Osteoblast (primary cell): ENCODE results near the gene MFSD2B. TPM values are rescaled to one million over a fixed set of nuclear protein-coding genes. Genes with fewer than 3 reads are reported as not detected.

Experiments
- DNase-seq: peaks from one replicate; pipeline ENCODE4 v3.0.0; 2011; ENCODE audit warnings: low spot score, mixed read lengths; ENCODE audit not compliant: insufficient read length; ENCODE audit errors: missing footprints
- H2AFZ ChIP-seq: 2 replicates; pipeline ENCODE4 v1.6.0; 2011; ENCODE audit warnings: mild to moderate bottlenecking, low read length
- H3K27ac ChIP-seq: 2 replicates; pipeline ENCODE4 v1.5.1; 2011; ENCODE audit warnings: mild to moderate bottlenecking, low read depth, low read length, moderate library complexity
- H3K27me3 ChIP-seq: 2 replicates; pipeline ENCODE4 v1.6.0; 2012; ENCODE audit warnings: mild to moderate bottlenecking, control low read depth, inconsistent platforms, low read length, moderate library complexity; ENCODE audit not compliant: insufficient read depth
- H3K36me3 ChIP-seq: 2 replicates; pipeline ENCODE4 v1.5.1; 2011; ENCODE audit warnings: mild to moderate bottlenecking, low read length, control low read depth, moderate library complexity; ENCODE audit not compliant: insufficient read depth
- H3K4me1 ChIP-seq: 2 replicates; pipeline ENCODE4 v1.5.1; 2011; ENCODE audit warnings: mild to moderate bottlenecking, low read length, control low read depth, moderate library complexity; ENCODE audit not compliant: insufficient read depth
- H3K4me2 ChIP-seq: 2 replicates; pipeline ENCODE4 v1.6.0; 2011; ENCODE audit warnings: mild to moderate bottlenecking, low read length; ENCODE audit not compliant: insufficient read depth
- H3K4me3 ChIP-seq: fragments of 200-600 bp; sonication (generic); 3 replicates; pipeline ENCODE4 v1.5.1; 2012; ENCODE audit warnings: mild to moderate bottlenecking, low read length, inconsistent platforms; ENCODE audit not compliant: insufficient read depth
- H3K79me2 ChIP-seq: 2 replicates; pipeline ENCODE4 v1.6.0; 2012; ENCODE audit warnings: mild to moderate bottlenecking, low read length, control low read depth, inconsistent platforms; ENCODE audit not compliant: insufficient read depth
- H3K9me3 ChIP-seq: 2 replicates; pipeline ENCODE4 v1.5.1; 2011; ENCODE audit warnings: low read depth, low read length, control low read depth
- H4K20me1 ChIP-seq: 2 replicates; pipeline ENCODE4 v1.6.0; 2012; ENCODE audit warnings: mild to moderate bottlenecking, low read length, control low read depth; ENCODE audit not compliant: insufficient read depth
- total RNA-seq: library from RNA; depleted of rRNA; stranded (reverse); fragments of >200 nt; gene quantifications from 2 replicates; pipeline ENCODE4 v1.2.3, GENCODE V29; 2012
- TF ChIP-seq, protein P1 (sequence below): IDR thresholded peaks from 2 replicates; pipeline ENCODE4 v1.5.1; 2011; ENCODE audit warnings: mild to moderate bottlenecking, low read depth, low read length, moderate library complexity; ENCODE audit errors: extremely low read depth

The MFSD2B gene
- total RNA-seq, 1 donor: 0.36 TPM

DNA sequence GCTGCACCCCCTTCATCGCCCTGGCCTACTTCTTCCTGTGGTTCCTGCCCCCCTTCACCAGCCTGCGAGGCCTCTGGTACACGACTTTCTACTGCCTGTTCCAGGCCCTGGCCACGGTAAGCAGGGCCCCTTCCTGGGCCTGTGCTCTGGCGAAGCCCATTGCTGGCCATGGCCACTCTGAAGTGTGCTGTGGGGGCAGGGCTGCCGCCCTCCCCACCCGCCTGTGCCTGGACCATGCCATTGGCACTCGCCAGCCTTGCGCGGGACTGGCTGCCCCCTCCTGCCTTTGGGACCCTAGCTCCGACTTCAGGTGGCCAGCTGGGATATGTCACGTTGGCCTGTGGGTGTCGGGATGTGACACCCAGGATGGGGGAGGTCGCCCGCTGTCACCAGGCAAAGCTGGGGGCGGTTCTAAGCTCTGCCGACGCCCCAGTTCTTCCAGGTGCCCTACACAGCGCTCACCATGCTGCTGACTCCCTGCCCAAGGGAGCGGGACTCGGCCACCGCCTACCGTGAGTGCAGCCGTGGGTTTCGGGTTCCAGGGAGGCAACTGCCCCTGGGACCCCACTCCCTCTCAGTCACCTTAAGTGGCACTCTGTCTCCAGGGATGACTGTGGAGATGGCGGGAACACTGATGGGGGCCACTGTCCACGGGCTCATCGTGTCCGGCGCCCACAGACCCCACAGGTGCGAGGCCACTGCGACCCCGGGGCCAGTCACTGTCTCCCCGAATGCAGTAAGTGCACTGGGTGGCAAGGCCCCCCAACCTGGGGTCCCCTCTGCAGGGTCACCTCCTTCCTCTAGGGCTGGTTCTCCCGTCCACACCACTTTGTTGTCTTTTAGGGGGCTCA is 7.2 kb downstream of the MFSD2B start:
- Histone ChIP-seq H3K79me2 (no peaks in the 10 kb centered on the region), H2AFZ (no peak overlapping the region), H3K27me3 (no peaks in the 10 kb centered on the region), H3K27ac (peak overlapping the region; percentile 71), H3K36me3 (no peaks in the 10 kb centered on the region), H3K9me3 (no peaks in the 10 kb centered on the region), H3K4me2 (no peak overlapping the region), H3K4me1 (peaks cover 16% of the 10 kb centered on the region), H4K20me1 (no peaks in the 10 kb centered on the region), H3K4me3 (no peak overlapping the region)
- DNase-seq: no peak
- TF ChIP-seq, protein P1, sequence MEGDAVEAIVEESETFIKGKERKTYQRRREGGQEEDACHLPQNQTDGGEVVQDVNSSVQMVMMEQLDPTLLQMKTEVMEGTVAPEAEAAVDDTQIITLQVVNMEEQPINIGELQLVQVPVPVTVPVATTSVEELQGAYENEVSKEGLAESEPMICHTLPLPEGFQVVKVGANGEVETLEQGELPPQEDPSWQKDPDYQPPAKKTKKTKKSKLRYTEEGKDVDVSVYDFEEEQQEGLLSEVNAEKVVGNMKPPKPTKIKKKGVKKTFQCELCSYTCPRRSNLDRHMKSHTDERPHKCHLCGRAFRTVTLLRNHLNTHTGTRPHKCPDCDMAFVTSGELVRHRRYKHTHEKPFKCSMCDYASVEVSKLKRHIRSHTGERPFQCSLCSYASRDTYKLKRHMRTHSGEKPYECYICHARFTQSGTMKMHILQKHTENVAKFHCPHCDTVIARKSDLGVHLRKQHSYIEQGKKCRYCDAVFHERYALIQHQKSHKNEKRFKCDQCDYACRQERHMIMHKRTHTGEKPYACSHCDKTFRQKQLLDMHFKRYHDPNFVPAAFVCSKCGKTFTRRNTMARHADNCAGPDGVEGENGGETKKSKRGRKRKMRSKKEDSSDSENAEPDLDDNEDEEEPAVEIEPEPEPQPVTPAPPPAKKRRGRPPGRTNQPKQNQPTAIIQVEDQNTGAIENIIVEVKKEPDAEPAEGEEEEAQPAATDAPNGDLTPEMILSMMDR: no peak

DNA sequence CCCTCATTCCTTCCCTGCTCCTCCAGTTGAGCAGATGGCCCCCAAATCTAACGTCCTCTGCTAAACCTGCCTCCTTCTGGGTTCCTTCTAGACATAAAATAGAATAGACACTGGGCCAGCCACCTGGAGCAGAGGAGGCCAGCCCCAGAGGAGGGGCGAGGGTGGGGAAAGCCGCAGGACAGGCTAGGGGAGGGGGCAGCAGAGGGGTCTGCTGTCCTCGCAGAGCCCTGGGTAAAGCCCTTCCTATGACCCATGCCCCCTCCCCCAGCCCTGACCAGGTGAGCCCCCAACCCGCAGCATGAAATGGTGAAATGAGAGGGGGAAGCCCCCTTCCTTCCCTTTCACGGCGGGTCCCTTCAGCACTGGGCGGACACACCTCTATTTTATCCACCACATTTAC is 7.8 kb downstream of the MFSD2B start:
- Histone ChIP-seq H3K27me3 (no peaks in the 10 kb centered on the region), H4K20me1 (no peaks in the 10 kb centered on the region), H3K27ac (no peak overlapping the region), H3K4me1 (peaks cover 16% of the 10 kb centered on the region), H3K4me2 (no peak overlapping the region), H3K79me2 (no peaks in the 10 kb centered on the region), H3K4me3 (no peak overlapping the region), H3K36me3 (no peaks in the 10 kb centered on the region), H3K9me3 (no peaks in the 10 kb centered on the region), H2AFZ (no peak overlapping the region)
- no peak for DNase-seq
- TF ChIP-seq, protein P1: no peak

DNA sequence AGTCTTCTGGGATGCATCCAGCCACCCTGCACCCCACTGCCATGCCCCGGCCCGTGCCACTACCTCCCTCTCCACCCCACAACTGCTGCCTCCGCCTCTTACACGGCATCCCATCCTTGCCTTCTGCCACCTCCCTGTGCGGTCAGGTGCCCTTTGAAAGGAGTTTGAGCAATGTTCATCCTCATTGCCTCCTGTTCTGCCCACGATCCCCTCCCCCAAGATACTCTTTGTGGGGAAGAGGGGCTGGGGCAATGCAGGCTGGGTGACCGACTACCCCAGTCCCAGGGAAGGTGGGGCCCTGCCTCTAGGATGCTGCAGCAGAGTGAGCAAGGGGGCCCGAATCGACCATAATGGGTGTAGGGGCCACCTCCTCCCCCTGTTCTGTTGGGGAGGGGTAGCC is 8.4 kb downstream of the MFSD2B start:
- Histone ChIP-seq H3K9me3 (no peaks in the 10 kb centered on the region), H3K4me1 (peaks cover 16% of the 10 kb centered on the region), H3K4me2 (no peak overlapping the region), H3K36me3 (no peaks in the 10 kb centered on the region), H4K20me1 (no peaks in the 10 kb centered on the region), H2AFZ (no peak overlapping the region), H3K4me3 (no peak overlapping the region), H3K79me2 (no peaks in the 10 kb centered on the region), H3K27ac (no peak overlapping the region), H3K27me3 (no peaks in the 10 kb centered on the region)
- TF ChIP-seq, protein P1: no peak
- DNase-seq: no peak

DNA sequence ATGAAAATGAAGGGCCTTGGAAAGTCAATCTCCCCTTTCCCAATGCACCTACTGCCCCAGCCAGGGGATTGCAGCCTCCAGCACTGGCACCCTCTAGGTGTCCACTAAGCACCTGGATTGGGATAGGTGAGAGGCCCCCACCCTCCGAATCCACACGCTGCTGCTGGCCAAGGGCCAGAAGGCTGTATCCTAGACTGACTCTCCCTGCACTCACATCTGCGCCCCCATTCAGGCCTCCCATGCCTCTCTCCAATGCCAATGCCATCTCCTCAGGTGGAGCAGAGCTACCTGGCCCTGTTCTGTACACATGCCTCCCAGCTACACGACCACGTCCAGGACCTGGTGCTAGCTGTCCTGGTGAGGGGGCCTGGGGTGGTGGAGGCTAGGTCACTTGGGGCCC is 9.8 kb downstream of the MFSD2B start:
- H3K36me3 ChIP-seq: peaks cover under 1% of the 10 kb centered on the region
- H3K4me1 ChIP-seq: peaks cover 16% of the 10 kb centered on the region
- H3K4me3 ChIP-seq: no peak overlapping the region
- no peaks in the 10 kb centered on the region for H3K79me2 ChIP-seq
- DNase-seq: no peak
- no peak overlapping the region for H2AFZ ChIP-seq
- TF ChIP-seq, protein P1: no peak
- no peaks in the 10 kb centered on the region for H3K9me3 ChIP-seq
- no peaks in the 10 kb centered on the region for H4K20me1 ChIP-seq
- no peak overlapping the region for H3K4me2 ChIP-seq
- no peaks in the 10 kb centered on the region for H3K27me3 ChIP-seq
- H3K27ac ChIP-seq: no peak overlapping the region
